ENCODE data around the gene RNF212.
"Not testable (repeated sequence)": the region's sequence is repeated elsewhere in the genome, so short reads cannot be mapped to it uniquely, and the experiment has no call there.

The RNF212 gene

GRCh38 chr4:1062419-1062818 lies 50.9 kb downstream of the RNF212 start:
- DNase-seq, result no peak

GRCh38 chr4:1061760-1062159 lies 51.6 kb downstream of the RNF212 start:
- DNase-seq, result peak in 1 of 2 experiments; percentile 6

- no peak for DNase-seq
Measured at GRCh38 chr4:1061056-1061700, 52.2 kb downstream of the RNF212 start.

- no peak for DNase-seq
Measured at GRCh38 chr4:1060621-1061020, 52.7 kb downstream of the RNF212 start.

GRCh38 chr4:1060121-1060520 lies 53.2 kb downstream of the RNF212 start:
- DNase-seq, result no peak

- no peak for DNase-seq
Measured at GRCh38 chr4:1058997-1059665, 54.2 kb downstream of the RNF212 start.

- no peak for DNase-seq
Measured at GRCh38 chr4:1058198-1058996, 55.0 kb downstream of the RNF212 start.

GRCh38 chr4:1057403-1057745 lies 56.0 kb downstream of the RNF212 start:
- DNase-seq, result no peak

- DNase-seq, result no peak
Measured at GRCh38 chr4:1056671-1057402, 56.5 kb downstream of the RNF212 start.

GRCh38 chr4:1055721-1056590 lies 57.4 kb downstream of the RNF212 start:
- no peak for DNase-seq

GRCh38 chr4:1055243-1055701 lies 58.1 kb downstream of the RNF212 start:
- DNase-seq, result not testable (repeated sequence)

- not testable (repeated sequence) for DNase-seq
Measured at GRCh38 chr4:1054696-1055242, 58.6 kb downstream of the RNF212 start.

GRCh38 chr4:1053891-1054290 lies 59.5 kb downstream of the RNF212 start:
- DNase-seq, result not testable (repeated sequence)

- no peak for DNase-seq
Measured at GRCh38 chr4:1053080-1053661, 60.2 kb downstream of the RNF212 start.

GRCh38 chr4:1052231-1052671 lies 61.1 kb downstream of the RNF212 start:
- DNase-seq, result no peak

GRCh38 chr4:1051472-1051871 lies 61.9 kb downstream of the RNF212 start:
- DNase-seq, result no peak

GRCh38 chr4:1050486-1051213 lies 62.7 kb downstream of the RNF212 start:
- no peak for DNase-seq

- DNase-seq, result no peak
Measured at GRCh38 chr4:1049591-1049905, 63.8 kb downstream of the RNF212 start.

- no peak for DNase-seq
Measured at GRCh38 chr4:1048773-1049590, 64.4 kb downstream of the RNF212 start.

Measured in cerebellar nuclear complex (tissue), 1 donor.